Measurements from ENCODE around the gene LBP.

The LBP gene

GRCh38 chr20:38317422-38317821 is 28.9 kb upstream of the LBP start:
- no peak for TF ChIP-seq CTCF (IDR thresholded peaks at IDR 0.05; ENCODE audit: poor library complexity, severe bottlenecking)
- ATAC-seq (ENCODE audit: low read depth) (no peak), DNase-seq (ENCODE audit: low spot score) (no peak)
- Histone ChIP-seq H3K9me3 (ENCODE audit: severe bottlenecking) (no peaks in the 10 kb centered on the region), H3K36me3 (ENCODE audit: low read depth) (no peaks in the 10 kb centered on the region), H3K27me3 (ENCODE audit: insufficient read depth, poor library complexity, severe bottlenecking) (no peaks in the 10 kb centered on the region), H3K4me3 (ENCODE audit: severe bottlenecking) (no peak overlapping the region), H3K27ac (ENCODE audit: poor library complexity, severe bottlenecking) (no peak overlapping the region), H3K4me1 (ENCODE audit: insufficient read depth, poor library complexity, severe bottlenecking) (no peaks in the 10 kb centered on the region)

- no peak overlapping the region for H3K27ac ChIP-seq (ENCODE audit: poor library complexity, severe bottlenecking)
- no peak for TF ChIP-seq CTCF (IDR thresholded peaks at IDR 0.05; ENCODE audit: poor library complexity, severe bottlenecking)
- DNase-seq (ENCODE audit: low spot score), result no peak
- H3K4me1 ChIP-seq (ENCODE audit: insufficient read depth, poor library complexity, severe bottlenecking), result no peaks in the 10 kb centered on the region
- H3K27me3 ChIP-seq (ENCODE audit: insufficient read depth, poor library complexity, severe bottlenecking), result no peaks in the 10 kb centered on the region
- no peaks in the 10 kb centered on the region for H3K9me3 ChIP-seq (ENCODE audit: severe bottlenecking)
- no peak for ATAC-seq (ENCODE audit: low read depth)
- H3K36me3 ChIP-seq (ENCODE audit: low read depth), result no peaks in the 10 kb centered on the region
- H3K4me3 ChIP-seq (ENCODE audit: severe bottlenecking), result no peak overlapping the region
Measured at GRCh38 chr20:38320221-38320620, 26.1 kb upstream of the LBP start.

GRCh38 chr20:38321959-38322598 is 24.2 kb upstream of the LBP start:
- no peaks in the 10 kb centered on the region for H3K27me3 ChIP-seq (ENCODE audit: insufficient read depth, poor library complexity, severe bottlenecking)
- no peaks in the 10 kb centered on the region for H3K9me3 ChIP-seq (ENCODE audit: severe bottlenecking)
- H3K4me3 ChIP-seq (ENCODE audit: severe bottlenecking), result no peak overlapping the region
- H3K4me1 ChIP-seq (ENCODE audit: insufficient read depth, poor library complexity, severe bottlenecking), result no peaks in the 10 kb centered on the region
- TF ChIP-seq CTCF (IDR thresholded peaks at IDR 0.05; ENCODE audit: poor library complexity, severe bottlenecking), result peak; percentile 99
- H3K27ac ChIP-seq (ENCODE audit: poor library complexity, severe bottlenecking), result no peak overlapping the region
- H3K36me3 ChIP-seq (ENCODE audit: low read depth), result no peaks in the 10 kb centered on the region
- ATAC-seq (ENCODE audit: low read depth) (peak; percentile 65), DNase-seq (ENCODE audit: low spot score) (no peak)

- no peak overlapping the region for H3K27ac ChIP-seq (ENCODE audit: poor library complexity, severe bottlenecking)
- DNase-seq (ENCODE audit: low spot score) (no peak), ATAC-seq (ENCODE audit: low read depth) (no peak)
- no peaks in the 10 kb centered on the region for H3K27me3 ChIP-seq (ENCODE audit: insufficient read depth, poor library complexity, severe bottlenecking)
- H3K9me3 ChIP-seq (ENCODE audit: severe bottlenecking), result no peaks in the 10 kb centered on the region
- no peak for TF ChIP-seq CTCF (IDR thresholded peaks at IDR 0.05; ENCODE audit: poor library complexity, severe bottlenecking)
- no peak overlapping the region for H3K4me3 ChIP-seq (ENCODE audit: severe bottlenecking)
- H3K36me3 ChIP-seq (ENCODE audit: low read depth), result no peaks in the 10 kb centered on the region
- H3K4me1 ChIP-seq (ENCODE audit: insufficient read depth, poor library complexity, severe bottlenecking), result no peaks in the 10 kb centered on the region
Measured at GRCh38 chr20:38324159-38324558, 22.1 kb upstream of the LBP start.

- H3K4me1 ChIP-seq (ENCODE audit: insufficient read depth, poor library complexity, severe bottlenecking), result no peaks in the 10 kb centered on the region
- ATAC-seq (ENCODE audit: low read depth), result no peak
- no peak for DNase-seq (ENCODE audit: low spot score)
- no peaks in the 10 kb centered on the region for H3K27me3 ChIP-seq (ENCODE audit: insufficient read depth, poor library complexity, severe bottlenecking)
- no peaks in the 10 kb centered on the region for H3K9me3 ChIP-seq (ENCODE audit: severe bottlenecking)
- H3K36me3 ChIP-seq (ENCODE audit: low read depth), result no peaks in the 10 kb centered on the region
- no peak overlapping the region for H3K27ac ChIP-seq (ENCODE audit: poor library complexity, severe bottlenecking)
- no peak for TF ChIP-seq CTCF (IDR thresholded peaks at IDR 0.05; ENCODE audit: poor library complexity, severe bottlenecking)
- no peak overlapping the region for H3K4me3 ChIP-seq (ENCODE audit: severe bottlenecking)
Measured at GRCh38 chr20:38325167-38325566, 21.1 kb upstream of the LBP start.
